ENCODE measurements around the gene GPR39. TPM values are rescaled to one million over a fixed set of nuclear protein-coding genes. Genes with fewer than 3 reads are reported as not detected.

Gene GPR39
- total RNA-seq, 2 experiments from 2014 or later, result not detected

DNA sequence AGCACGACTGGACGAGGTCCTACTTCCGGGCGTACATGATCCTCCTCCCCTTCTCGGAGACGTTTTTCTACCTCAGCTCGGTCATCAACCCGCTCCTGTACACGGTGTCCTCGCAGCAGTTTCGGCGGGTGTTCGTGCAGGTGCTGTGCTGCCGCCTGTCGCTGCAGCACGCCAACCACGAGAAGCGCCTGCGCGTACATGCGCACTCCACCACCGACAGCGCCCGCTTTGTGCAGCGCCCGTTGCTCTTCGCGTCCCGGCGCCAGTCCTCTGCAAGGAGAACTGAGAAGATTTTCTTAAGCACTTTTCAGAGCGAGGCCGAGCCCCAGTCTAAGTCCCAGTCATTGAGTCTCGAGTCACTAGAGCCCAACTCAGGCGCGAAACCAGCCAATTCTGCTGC, 228.6 kb downstream of the GPR39 start:
- DNase-seq (no peak), ATAC-seq (no peak)
- Mint-ChIP-seq H3K4me1 (no peaks in the 10 kb centered on the region), H3K9me3 (ENCODE audit: low read depth) (no peaks in the 10 kb centered on the region), H3K27ac (no peak overlapping the region), H3K27me3 (peaks cover 13% of the 10 kb centered on the region), H3K4me3 (no peak overlapping the region), H3K36me3 (ENCODE audit: low read depth) (no peaks in the 10 kb centered on the region)
- intact Hi-C loops (cut with DNase I, micrococcal nuclease), result no loop called here
- ChIA-PET POLR2A (no interaction called here), CTCF (no interaction called here)

DNA sequence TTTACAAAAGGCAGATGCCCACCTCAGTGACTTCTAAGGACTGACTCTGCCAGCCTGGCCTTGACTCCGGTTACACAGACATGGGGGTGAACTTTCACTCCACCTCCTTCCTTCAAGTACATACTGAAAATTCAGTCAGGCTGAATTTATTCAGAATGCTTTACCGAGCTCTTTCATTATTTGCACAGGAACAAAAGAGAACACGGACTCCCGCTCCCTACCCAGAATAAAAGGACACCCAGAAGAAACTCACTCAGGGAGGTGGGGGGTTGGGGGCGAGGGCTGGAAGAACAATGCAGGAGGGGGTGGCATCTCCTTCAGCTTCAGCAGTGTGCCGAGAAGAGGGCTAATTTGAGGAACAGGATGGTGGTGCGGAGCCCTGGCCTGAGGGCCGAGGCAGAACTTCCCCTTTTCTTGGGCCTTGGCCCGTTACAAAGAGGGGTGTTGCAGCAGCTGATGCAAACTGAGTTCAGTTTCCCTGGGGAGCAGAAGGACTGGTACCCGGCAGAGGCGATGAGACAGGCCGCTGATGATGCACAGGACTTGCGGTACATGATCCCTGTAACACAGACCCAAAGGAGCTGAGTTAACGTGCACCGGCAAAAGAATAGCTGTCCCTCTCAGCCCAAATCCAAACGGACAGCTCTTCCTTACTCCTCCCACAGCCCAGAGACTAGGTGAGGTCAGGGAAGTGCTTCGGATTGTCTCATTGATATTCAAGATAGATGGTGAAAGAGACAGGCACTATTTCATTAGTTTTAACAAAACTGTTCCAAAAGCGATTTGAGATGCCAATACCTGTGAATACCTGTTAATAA, 229.3 kb downstream of the GPR39 start:
- no peak for ATAC-seq
- no peaks in the 10 kb centered on the region for H3K9me3 Mint-ChIP-seq (ENCODE audit: low read depth)
- no peak overlapping the region for H3K4me3 Mint-ChIP-seq
- H3K27me3 Mint-ChIP-seq, result peaks cover 15% of the 10 kb centered on the region
- no peak for DNase-seq
- intact Hi-C loops (cut with DNase I, micrococcal nuclease), result no loop called here
- ChIA-PET POLR2A (no interaction called here), CTCF (no interaction called here)
- H3K4me1 Mint-ChIP-seq, result no peaks in the 10 kb centered on the region
- H3K27ac Mint-ChIP-seq, result no peak overlapping the region
- H3K36me3 Mint-ChIP-seq (ENCODE audit: low read depth), result no peaks in the 10 kb centered on the region

- no peak overlapping the region for H3K27ac Mint-ChIP-seq
- no peaks in the 10 kb centered on the region for H3K9me3 Mint-ChIP-seq (ENCODE audit: low read depth)
Observed at GRCh38 chr2:132646540-132647108, 230.0 kb downstream of the GPR39 start.

GRCh38 chr2:132651115-132652045, 234.8 kb downstream of the GPR39 start:
- Mint-ChIP-seq H3K27ac (no peak overlapping the region), H3K4me3 (no peak overlapping the region), H3K9me3 (ENCODE audit: low read depth) (no peaks in the 10 kb centered on the region), H3K27me3 (peaks cover 8% of the 10 kb centered on the region), H3K4me1 (no peaks in the 10 kb centered on the region), H3K36me3 (ENCODE audit: low read depth) (no peaks in the 10 kb centered on the region)
- CTCF ChIA-PET, result interaction anchor here (0.9 to 1.2 kb wide), 2 partner anchors 28 to 104 kb away, joined by 3 read pairs; no protein-coding TSS in a partner anchor
- ATAC-seq (no peak), DNase-seq (no peak)
- intact Hi-C loops (cut with DNase I, micrococcal nuclease), result no loop called here
- POLR2A ChIA-PET, result no interaction called here

More at GRCh38 chr2:132646540-132647108, 230.0 kb downstream of the GPR39 start:
- Mint-ChIP-seq H3K27me3 (peaks cover 16% of the 10 kb centered on the region), H3K4me3 (no peak overlapping the region), H3K36me3 (ENCODE audit: low read depth) (no peaks in the 10 kb centered on the region), H3K4me1 (no peaks in the 10 kb centered on the region)
- no peak for DNase-seq
- POLR2A ChIA-PET, result no interaction called here
- ATAC-seq, result no peak
- intact Hi-C loops (cut with DNase I, micrococcal nuclease), result no loop called here
- CTCF ChIA-PET, result no interaction called here

DNA sequence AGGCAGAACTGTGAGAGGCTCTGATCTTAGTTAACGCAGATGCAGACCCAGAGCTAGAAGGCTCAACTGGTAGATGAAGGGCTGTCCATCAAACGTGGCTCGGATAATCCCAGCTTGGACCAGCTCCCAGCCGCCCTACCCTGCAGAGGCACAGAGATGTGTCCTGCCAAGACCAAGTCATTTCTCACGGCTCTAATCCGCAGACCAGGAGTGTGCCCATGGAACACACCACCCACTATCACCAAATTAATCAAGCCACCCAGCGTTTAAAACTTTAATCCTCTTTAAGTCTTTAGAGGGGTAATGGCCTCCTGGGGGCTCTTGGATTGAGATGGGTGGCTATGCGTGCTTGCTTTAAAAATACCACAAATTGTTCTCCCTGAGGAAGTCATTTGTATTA, 235.9 kb downstream of the GPR39 start:
- ATAC-seq, result no peak
- CTCF ChIA-PET, result no interaction called here
- no peaks in the 10 kb centered on the region for H3K36me3 Mint-ChIP-seq (ENCODE audit: low read depth)
- H3K4me1 Mint-ChIP-seq, result no peaks in the 10 kb centered on the region
- H3K9me3 Mint-ChIP-seq (ENCODE audit: low read depth), result no peaks in the 10 kb centered on the region
- H3K27ac Mint-ChIP-seq, result no peak overlapping the region
- intact Hi-C loops (cut with DNase I, micrococcal nuclease), result no loop called here
- H3K4me3 Mint-ChIP-seq, result no peak overlapping the region
- peaks cover 8% of the 10 kb centered on the region for H3K27me3 Mint-ChIP-seq
- DNase-seq, result no peak
- POLR2A ChIA-PET, result no interaction called here

DNA sequence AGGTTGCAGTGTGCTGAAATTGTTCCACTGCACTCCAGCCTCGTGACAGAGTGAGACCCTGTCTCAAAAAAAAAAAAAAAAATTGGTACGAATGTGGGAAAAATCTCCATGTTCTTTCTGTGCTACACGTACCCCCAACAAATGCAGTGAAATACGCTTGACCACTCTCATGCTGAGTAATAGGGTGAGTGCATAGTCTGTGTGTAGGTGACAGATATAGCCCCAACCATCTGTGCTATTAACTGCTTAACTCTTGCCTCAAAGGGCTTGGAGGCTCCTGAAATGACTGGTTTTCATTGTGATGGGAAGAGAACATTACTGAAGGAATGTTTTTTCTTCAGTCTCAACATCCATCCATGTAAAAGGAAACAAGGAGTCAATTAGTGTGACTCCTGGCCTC, 237.7 kb downstream of the GPR39 start:
- Mint-ChIP-seq H3K27me3 (peaks cover 3% of the 10 kb centered on the region), H3K36me3 (ENCODE audit: low read depth) (no peaks in the 10 kb centered on the region)
- POLR2A ChIA-PET, result no interaction called here

GRCh38 chr2:132654968-132655367, 238.4 kb downstream of the GPR39 start:
- no peak for DNase-seq
- H3K27me3 Mint-ChIP-seq, result peaks cover 3% of the 10 kb centered on the region
- H3K4me3 Mint-ChIP-seq, result no peak overlapping the region
- intact Hi-C loops (cut with DNase I, micrococcal nuclease), result no loop called here
- ChIA-PET POLR2A (no interaction called here), CTCF (no interaction called here)
- H3K27ac Mint-ChIP-seq, result no peak overlapping the region
- H3K36me3 Mint-ChIP-seq (ENCODE audit: low read depth), result no peaks in the 10 kb centered on the region
- H3K4me1 Mint-ChIP-seq, result no peaks in the 10 kb centered on the region
- H3K9me3 Mint-ChIP-seq (ENCODE audit: low read depth), result no peaks in the 10 kb centered on the region
- ATAC-seq, result no peak

More for the DNA sequence above, 237.7 kb downstream of the GPR39 start:
- intact Hi-C loops (cut with DNase I, micrococcal nuclease), result no loop called here
- Mint-ChIP-seq H3K27ac (no peak overlapping the region), H3K4me1 (no peaks in the 10 kb centered on the region), H3K9me3 (ENCODE audit: low read depth) (no peaks in the 10 kb centered on the region), H3K4me3 (no peak overlapping the region)
- DNase-seq (no peak), ATAC-seq (no peak)
- CTCF ChIA-PET, result no interaction called here

DNA sequence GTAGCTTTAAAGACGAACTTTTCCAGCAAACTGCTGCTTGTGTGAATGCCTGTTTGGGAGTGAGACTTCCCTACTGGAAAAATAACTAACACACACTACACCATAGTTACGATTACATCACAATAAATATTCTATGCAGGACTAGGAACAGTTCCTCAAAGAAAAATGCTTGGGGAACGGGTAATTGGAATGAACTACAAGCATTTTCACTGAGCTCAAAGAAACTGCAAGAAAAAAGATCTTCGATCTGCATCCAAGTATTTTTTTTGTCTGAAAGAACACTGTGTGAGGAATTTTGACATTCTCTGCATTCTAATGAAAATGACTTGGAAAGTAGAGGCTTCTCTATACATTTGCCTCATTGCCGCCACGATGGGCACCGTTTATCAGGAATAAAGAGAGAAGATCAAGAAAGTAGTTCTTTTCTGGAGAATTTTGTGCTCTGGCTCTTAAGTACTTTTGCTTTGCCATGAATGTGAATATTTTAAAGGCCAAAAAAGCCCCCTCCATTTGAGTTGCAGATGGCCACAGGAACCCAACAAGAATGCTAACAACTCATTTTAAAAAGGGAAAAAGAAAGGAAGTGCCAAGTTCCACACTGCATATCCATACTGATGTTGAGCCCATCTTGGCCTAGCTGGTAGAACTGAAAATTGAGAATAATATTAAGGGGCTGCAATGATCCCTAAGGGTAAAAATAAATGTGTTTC, 239.8 kb downstream of the GPR39 start:
- intact Hi-C loops (cut with DNase I, micrococcal nuclease), result no loop called here

DNA sequence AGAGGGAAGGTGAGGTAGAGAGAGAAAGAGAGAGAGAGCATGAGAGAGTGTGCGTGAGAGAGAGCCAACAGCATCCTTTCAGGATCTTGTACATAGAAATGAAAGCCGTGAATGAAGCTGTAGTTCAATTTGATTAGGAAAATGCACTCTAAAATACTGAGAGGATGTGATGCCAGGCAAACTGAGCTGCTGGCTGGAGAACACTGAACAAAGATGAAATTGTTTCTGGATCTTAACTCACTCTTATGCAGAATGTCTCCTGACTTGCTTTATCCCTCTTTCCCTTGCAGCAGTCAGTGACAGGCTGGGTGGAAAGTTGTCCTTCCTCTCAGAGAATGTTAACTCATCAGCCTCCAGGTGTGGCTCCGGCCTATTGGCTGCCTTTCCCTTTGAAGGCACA, 242.7 kb downstream of the GPR39 start:
- Mint-ChIP-seq H3K9me3 (ENCODE audit: low read depth) (no peaks in the 10 kb centered on the region), H3K27ac (no peak overlapping the region), H3K36me3 (ENCODE audit: low read depth) (no peaks in the 10 kb centered on the region), H3K4me3 (no peak overlapping the region), H3K4me1 (no peaks in the 10 kb centered on the region), H3K27me3 (peaks cover 8% of the 10 kb centered on the region)
- DNase-seq, result no peak
- POLR2A ChIA-PET, result no interaction called here
- intact Hi-C loops (cut with DNase I, micrococcal nuclease), result no loop called here
- CTCF ChIA-PET, result no interaction called here
- no peak for ATAC-seq

More for the DNA sequence above, 239.8 kb downstream of the GPR39 start:
- POLR2A ChIA-PET, result no interaction called here
- ATAC-seq, result no peak
- Mint-ChIP-seq H3K36me3 (ENCODE audit: low read depth) (no peaks in the 10 kb centered on the region), H3K27me3 (peaks cover 5% of the 10 kb centered on the region), H3K9me3 (ENCODE audit: low read depth) (no peaks in the 10 kb centered on the region), H3K4me3 (no peak overlapping the region), H3K27ac (no peak overlapping the region), H3K4me1 (no peaks in the 10 kb centered on the region)
- CTCF ChIA-PET, result no interaction called here
- no peak for DNase-seq

DNA sequence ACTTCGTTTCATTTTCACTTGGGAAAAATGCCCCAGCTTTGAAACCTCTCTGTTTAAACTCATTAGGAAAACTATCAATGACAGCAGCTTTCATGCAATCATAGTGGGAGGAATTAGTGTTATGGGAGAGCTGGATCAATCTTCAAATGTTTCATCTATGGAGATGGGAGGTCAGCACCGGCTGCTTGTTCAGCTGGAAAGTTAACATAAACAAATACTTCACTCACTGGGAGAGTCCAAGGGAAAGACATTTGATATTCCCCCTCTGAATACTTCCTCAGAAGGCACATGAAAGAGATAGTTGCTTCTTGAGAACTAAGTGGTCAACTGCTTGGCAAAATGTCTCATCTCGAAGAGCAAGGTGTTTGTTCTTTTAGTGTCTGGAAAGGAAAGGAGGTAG, 246.1 kb downstream of the GPR39 start:
- ChIA-PET POLR2A (no interaction called here), CTCF (no interaction called here)
- DNase-seq (no peak), ATAC-seq (no peak)
- Mint-ChIP-seq H3K4me3 (no peak overlapping the region), H3K9me3 (ENCODE audit: low read depth) (no peaks in the 10 kb centered on the region), H3K36me3 (ENCODE audit: low read depth) (no peaks in the 10 kb centered on the region), H3K27ac (no peak overlapping the region), H3K4me1 (no peaks in the 10 kb centered on the region), H3K27me3 (peaks cover 11% of the 10 kb centered on the region)
- intact Hi-C loops (cut with DNase I, micrococcal nuclease), result no loop called here

GRCh38 chr2:132664096-132664495, 247.5 kb downstream of the GPR39 start:
- no peak overlapping the region for H3K27ac Mint-ChIP-seq
- ATAC-seq (no peak), DNase-seq (no peak)
- ChIA-PET POLR2A (interaction anchor here (0.5 kb wide), 1 partner anchor 1116 kb away, joined by 4 read pairs; no protein-coding TSS in a partner anchor), CTCF (no interaction called here)
- intact Hi-C loops (cut with DNase I, micrococcal nuclease), result no loop called here
- no peaks in the 10 kb centered on the region for H3K4me1 Mint-ChIP-seq
- no peaks in the 10 kb centered on the region for H3K9me3 Mint-ChIP-seq (ENCODE audit: low read depth)
- no peak overlapping the region for H3K4me3 Mint-ChIP-seq
- peaks cover 18% of the 10 kb centered on the region for H3K27me3 Mint-ChIP-seq
- H3K36me3 Mint-ChIP-seq (ENCODE audit: low read depth), result no peaks in the 10 kb centered on the region

Data from activated CD4-positive, alpha-beta T cell treated with anti-CD3 and anti-CD28 coated beads for 36 hours (primary cell).